ENCODE results near the gene PTPRN2.

Gene PTPRN2

DNA sequence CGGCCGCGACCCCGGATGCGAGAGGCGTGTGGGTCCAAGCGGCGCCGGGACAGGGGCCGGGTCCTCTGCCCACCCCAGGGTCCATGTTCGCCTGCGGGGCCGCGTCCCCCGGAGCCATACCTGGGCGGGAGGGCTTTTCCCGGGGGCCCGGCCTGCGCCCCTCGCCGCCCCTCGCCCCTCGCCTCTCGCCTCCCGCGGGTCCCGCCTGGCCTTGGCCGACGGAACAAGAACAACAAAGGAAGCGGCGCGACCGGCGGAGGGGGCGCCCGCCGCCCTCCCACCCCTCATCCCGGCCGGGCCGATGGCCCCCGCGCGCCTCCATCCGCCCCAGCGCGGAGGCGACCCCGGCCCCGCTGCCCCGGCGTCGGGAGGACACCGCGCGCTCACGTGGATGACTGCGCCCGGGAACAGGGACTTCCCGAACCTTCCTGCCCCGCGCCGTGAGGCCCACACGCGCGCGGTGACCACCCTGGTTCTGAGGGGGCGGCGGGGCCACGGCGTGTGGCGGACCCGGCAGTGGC is 902.7 kb downstream of the PTPRN2 start:
- Histone ChIP-seq H3K9me3 (ENCODE audit: control insufficient read depth in 5 of 5, low read length in 5 of 5) (no peaks in the 10 kb centered on the region), H3K27ac (ENCODE audit: low read depth, low read length) (no peak overlapping the region), H3K4me3 (ENCODE audit: low read depth in 1 of 5, low read length in 5 of 5) (no peak overlapping the region), H3K36me3 (ENCODE audit: control insufficient read depth in 5 of 5, insufficient read depth in 5 of 5, low read length in 5 of 5) (no peaks in the 10 kb centered on the region), H3K4me1 (ENCODE audit: control insufficient read depth in 5 of 5, insufficient read depth in 5 of 5, low read length in 5 of 5) (peaks cover 0 to 22% (median 19%) of the 10 kb centered on the region in 5 donors), H3K9ac (ENCODE audit: low read length in 5 of 5) (no peak overlapping the region), H3K27me3 (ENCODE audit: control insufficient read depth in 5 of 5, insufficient read depth in 4 of 5, low read length in 5 of 5) (peaks cover 50 to 79% (median 66%) of the 10 kb centered on the region in 5 donors)

DNA sequence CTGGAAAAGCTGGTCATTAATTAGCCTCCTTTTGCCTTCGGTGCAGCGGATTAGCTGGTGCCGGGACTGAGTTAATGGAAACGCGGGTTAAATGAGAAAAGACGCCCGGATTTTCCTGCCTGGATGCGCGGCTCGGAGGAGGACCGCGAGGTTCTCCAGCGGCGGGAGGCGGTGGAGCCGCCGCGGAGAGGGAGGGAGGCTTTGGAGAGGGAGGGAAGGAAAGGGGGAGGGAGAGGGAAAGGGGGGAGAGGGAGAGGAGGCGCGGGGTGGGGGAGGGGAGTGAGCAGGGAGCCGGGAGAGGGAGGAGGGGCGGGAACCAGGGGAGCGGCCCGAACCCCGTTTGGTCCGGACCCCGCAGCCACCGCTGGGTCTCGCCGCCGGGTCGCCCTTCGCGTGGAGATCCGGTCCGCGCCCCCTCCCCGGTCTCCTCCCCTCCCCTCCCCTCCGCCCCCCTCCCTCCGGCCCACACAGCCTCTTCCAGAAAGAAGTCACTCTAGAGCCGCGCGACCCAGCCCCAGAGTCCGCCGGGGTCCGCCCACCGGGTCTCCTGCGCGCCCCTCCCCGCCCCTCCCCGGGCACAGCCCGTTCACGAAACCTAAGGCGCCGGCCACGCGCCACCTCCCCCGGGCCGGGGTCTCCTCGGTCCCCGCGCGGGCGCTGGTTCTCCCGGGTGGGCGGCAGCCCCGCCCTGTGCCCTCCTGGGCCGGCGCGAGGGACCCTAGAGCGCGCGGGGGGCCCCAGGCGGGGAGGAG is 903.3 kb downstream of the PTPRN2 start:
- Histone ChIP-seq H3K36me3 (ENCODE audit: control insufficient read depth in 5 of 5, insufficient read depth in 5 of 5, low read length in 5 of 5) (no peaks in the 10 kb centered on the region), H3K27ac (ENCODE audit: low read depth, low read length) (no peak overlapping the region), H3K4me1 (ENCODE audit: control insufficient read depth in 5 of 5, insufficient read depth in 5 of 5, low read length in 5 of 5) (peaks cover 0 to 16% (median 13%) of the 10 kb centered on the region in 5 donors), H3K9ac (ENCODE audit: low read length in 5 of 5) (no peak overlapping the region), H3K9me3 (ENCODE audit: control insufficient read depth in 5 of 5, low read length in 5 of 5) (no peaks in the 10 kb centered on the region), H3K4me3 (ENCODE audit: low read depth in 1 of 5, low read length in 5 of 5) (peak overlapping the region in 2 of 5 donors; percentile 36 to 38), H3K27me3 (ENCODE audit: control insufficient read depth in 5 of 5, insufficient read depth in 4 of 5, low read length in 5 of 5) (peaks cover 48 to 76% (median 62%) of the 10 kb centered on the region in 5 donors)

DNA sequence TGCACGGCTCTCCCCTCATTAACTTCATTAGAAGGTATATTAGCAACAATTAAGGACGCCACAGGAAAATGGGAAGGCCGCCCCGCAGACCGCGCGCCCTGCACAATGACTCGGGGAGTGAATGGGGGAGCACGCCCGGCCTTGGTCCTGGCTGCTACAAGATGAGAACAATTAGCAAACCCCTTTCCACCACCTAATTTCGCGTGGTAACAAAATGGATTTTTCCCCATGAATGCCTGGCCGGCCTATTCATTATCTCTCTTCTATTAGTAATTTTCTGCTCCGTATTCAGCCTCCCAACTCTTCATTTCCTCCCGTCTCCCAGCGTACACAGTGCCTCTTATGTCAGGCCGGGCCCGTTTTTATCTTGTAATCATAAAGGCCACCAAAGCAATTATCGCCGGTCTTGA is 903.9 kb downstream of the PTPRN2 start:
- Histone ChIP-seq H3K27ac (ENCODE audit: low read depth, low read length) (no peak overlapping the region), H3K27me3 (ENCODE audit: control insufficient read depth in 5 of 5, insufficient read depth in 4 of 5, low read length in 5 of 5) (peaks cover 47 to 70% (median 57%) of the 10 kb centered on the region in 5 donors), H3K9ac (ENCODE audit: low read length in 5 of 5) (no peak overlapping the region), H3K4me1 (ENCODE audit: control insufficient read depth in 5 of 5, insufficient read depth in 5 of 5, low read length in 5 of 5) (peaks cover 0 to 12% (median 7%) of the 10 kb centered on the region in 5 donors), H3K36me3 (ENCODE audit: control insufficient read depth in 5 of 5, insufficient read depth in 5 of 5, low read length in 5 of 5) (no peaks in the 10 kb centered on the region), H3K9me3 (ENCODE audit: control insufficient read depth in 5 of 5, low read length in 5 of 5) (no peaks in the 10 kb centered on the region), H3K4me3 (ENCODE audit: low read depth in 1 of 5, low read length in 5 of 5) (peak overlapping the region in 2 of 5 donors; percentile 36 to 38)

DNA sequence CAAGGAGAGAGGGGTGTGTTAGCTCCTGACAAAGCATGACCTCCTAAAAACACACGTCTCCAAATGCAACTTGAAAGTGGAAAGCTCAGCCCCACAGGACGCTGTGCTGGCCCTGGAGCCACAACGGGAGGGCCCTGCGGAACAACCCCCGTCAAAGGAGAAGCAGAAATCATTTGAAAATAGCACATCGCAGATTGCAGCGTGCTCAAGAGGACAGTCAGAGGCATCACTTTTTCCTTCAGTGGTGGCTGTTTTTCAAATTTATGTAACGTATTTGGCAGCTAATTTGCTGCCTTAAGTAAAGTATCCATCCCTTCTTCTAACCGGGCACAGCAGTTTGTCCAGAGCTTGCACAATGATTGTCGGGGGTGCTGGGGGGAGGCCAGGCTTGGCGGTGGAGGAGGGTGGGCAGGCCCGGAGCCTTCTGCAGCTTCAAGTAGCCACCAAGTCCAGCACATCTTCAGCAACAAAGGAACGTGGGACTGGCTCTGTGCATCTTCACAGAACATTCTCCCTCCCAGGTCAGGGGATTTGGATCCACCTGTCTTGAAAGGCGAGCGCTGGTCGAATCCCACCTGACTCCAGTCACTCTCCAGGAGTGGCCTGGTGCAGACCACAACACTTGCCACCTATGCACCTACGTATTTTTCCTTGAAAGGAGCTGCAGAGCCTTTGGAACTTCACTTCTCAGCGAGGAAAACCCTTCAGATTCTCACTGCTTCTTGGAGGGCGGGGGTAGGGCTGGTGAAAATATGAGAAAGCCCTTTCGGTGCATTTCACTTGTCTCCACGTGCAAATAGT is 904.5 kb downstream of the PTPRN2 start:
- Histone ChIP-seq H3K9ac (ENCODE audit: low read length in 5 of 5) (no peak overlapping the region), H3K4me3 (ENCODE audit: low read depth in 1 of 5, low read length in 5 of 5) (no peak overlapping the region), H3K27me3 (ENCODE audit: control insufficient read depth in 5 of 5, insufficient read depth in 4 of 5, low read length in 5 of 5) (peaks cover 48 to 69% (median 58%) of the 10 kb centered on the region in 5 donors), H3K4me1 (ENCODE audit: control insufficient read depth in 5 of 5, insufficient read depth in 5 of 5, low read length in 5 of 5) (peaks cover 2 to 12% (median 7%) of the 10 kb centered on the region in 5 donors), H3K27ac (ENCODE audit: low read depth, low read length) (no peak overlapping the region), H3K9me3 (ENCODE audit: control insufficient read depth in 5 of 5, low read length in 5 of 5) (no peaks in the 10 kb centered on the region), H3K36me3 (ENCODE audit: control insufficient read depth in 5 of 5, insufficient read depth in 5 of 5, low read length in 5 of 5) (no peaks in the 10 kb centered on the region)

DNA sequence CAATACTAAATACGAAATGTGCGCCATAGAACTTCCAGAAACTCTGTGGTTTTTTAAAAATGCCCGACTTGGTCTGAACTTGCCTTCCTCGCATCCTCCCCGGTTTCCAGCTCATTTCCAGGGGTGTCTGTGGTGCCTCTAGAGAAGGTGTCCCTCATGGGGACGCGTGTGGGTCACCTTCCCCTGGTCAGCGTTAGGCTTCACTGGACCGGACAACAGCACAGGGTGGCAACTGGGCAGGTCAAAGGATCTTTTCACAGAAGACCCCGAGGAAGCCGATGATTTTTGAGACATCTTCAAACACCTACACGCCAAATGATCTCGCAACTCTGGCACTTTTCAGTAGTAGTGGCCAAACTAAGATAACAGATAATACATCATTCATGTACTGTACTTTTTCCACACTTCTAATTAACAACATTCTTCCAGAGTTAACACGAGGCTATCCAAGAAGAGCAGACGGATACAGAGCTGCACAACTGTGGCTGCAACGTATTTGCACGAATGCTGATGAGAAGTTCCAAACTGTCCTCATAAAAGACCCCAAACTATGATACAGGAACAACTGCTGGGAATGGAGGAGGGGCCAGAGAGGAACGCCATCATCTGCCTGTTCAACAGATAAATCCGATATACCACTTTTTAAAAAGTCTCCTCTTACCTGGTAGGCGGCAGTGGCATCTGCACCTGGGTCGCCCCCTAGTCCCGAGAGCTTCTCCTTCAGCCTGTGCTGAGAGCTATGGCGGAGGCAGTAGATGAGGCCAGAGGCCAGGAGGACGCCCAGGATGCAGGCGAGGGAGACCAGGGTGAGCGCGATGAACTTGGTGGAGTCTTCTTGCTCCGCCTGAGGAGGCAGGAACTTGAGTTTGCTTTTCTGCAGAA is 905.3 kb downstream of the PTPRN2 start:
- Histone ChIP-seq H3K9ac (ENCODE audit: low read length in 5 of 5) (no peak overlapping the region), H3K27ac (ENCODE audit: low read depth, low read length) (no peak overlapping the region), H3K4me1 (ENCODE audit: control insufficient read depth in 5 of 5, insufficient read depth in 5 of 5, low read length in 5 of 5) (peaks cover 2 to 18% (median 7%) of the 10 kb centered on the region in 5 donors), H3K9me3 (ENCODE audit: control insufficient read depth in 5 of 5, low read length in 5 of 5) (no peaks in the 10 kb centered on the region), H3K27me3 (ENCODE audit: control insufficient read depth in 5 of 5, insufficient read depth in 4 of 5, low read length in 5 of 5) (peaks cover 46 to 64% (median 53%) of the 10 kb centered on the region in 5 donors), H3K4me3 (ENCODE audit: low read depth in 1 of 5, low read length in 5 of 5) (no peak overlapping the region), H3K36me3 (ENCODE audit: control insufficient read depth in 5 of 5, insufficient read depth in 5 of 5, low read length in 5 of 5) (no peaks in the 10 kb centered on the region)

DNA sequence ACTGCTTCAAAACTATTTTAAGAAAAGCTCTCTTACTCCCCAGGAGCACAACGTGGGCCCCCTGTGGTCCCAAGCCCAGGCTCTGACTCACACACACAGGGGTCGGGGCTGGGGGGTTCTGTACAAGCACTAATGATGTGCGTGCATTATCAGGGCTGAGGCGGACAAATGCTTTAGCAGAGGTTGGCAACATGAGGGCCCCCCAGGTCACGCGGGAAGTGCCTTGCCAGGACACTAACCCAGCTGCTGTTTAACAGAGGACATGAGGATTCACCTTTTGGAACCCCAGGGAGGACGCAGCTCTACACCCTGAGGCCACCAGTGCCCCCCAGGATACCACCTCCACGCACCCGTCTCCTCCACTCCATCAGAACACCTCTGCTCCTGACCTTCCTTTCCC is 908.0 kb downstream of the PTPRN2 start:
- Histone ChIP-seq H3K4me3 (ENCODE audit: low read depth in 1 of 5, low read length in 5 of 5) (no peak overlapping the region), H3K27me3 (ENCODE audit: control insufficient read depth in 5 of 5, insufficient read depth in 4 of 5, low read length in 5 of 5) (peaks cover 37 to 62% (median 48%) of the 10 kb centered on the region in 5 donors), H3K9me3 (ENCODE audit: control insufficient read depth in 5 of 5, low read length in 5 of 5) (no peaks in the 10 kb centered on the region), H3K36me3 (ENCODE audit: control insufficient read depth in 5 of 5, insufficient read depth in 5 of 5, low read length in 5 of 5) (no peaks in the 10 kb centered on the region), H3K4me1 (ENCODE audit: control insufficient read depth in 5 of 5, insufficient read depth in 5 of 5, low read length in 5 of 5) (peaks cover 2 to 28% (median 7%) of the 10 kb centered on the region in 5 donors), H3K9ac (ENCODE audit: low read length in 5 of 5) (no peak overlapping the region), H3K27ac (ENCODE audit: low read depth, low read length) (no peak overlapping the region)

DNA sequence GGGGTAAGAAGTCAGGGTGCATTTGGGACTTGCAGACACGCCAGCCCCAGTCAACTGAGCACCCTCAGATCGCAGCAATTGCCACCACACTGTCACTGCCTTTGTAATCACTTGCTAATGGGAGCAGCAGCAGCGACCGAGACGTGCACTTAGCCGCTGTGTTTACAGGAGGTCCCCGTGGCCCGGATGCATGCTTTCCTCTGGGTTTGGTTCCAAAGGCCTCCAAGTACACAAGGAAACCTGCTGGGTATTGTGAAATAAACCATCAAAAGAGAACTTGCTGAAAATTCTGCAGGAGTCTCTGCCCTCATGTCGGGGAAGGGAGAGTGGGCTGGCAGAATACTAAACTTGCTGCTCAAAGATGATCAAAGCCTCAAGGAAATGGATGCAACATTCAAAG is 909.1 kb downstream of the PTPRN2 start:
- Histone ChIP-seq H3K9me3 (ENCODE audit: control insufficient read depth in 5 of 5, low read length in 5 of 5) (no peaks in the 10 kb centered on the region), H3K27me3 (ENCODE audit: control insufficient read depth in 5 of 5, insufficient read depth in 4 of 5, low read length in 5 of 5) (peaks cover 31 to 65% (median 42%) of the 10 kb centered on the region in 5 donors), H3K9ac (ENCODE audit: low read length in 5 of 5) (no peak overlapping the region), H3K4me1 (ENCODE audit: control insufficient read depth in 5 of 5, insufficient read depth in 5 of 5, low read length in 5 of 5) (peaks cover 2 to 24% (median 5%) of the 10 kb centered on the region in 5 donors), H3K4me3 (ENCODE audit: low read depth in 1 of 5, low read length in 5 of 5) (no peak overlapping the region), H3K27ac (ENCODE audit: low read depth, low read length) (no peak overlapping the region), H3K36me3 (ENCODE audit: control insufficient read depth in 5 of 5, insufficient read depth in 5 of 5, low read length in 5 of 5) (no peaks in the 10 kb centered on the region)

DNA sequence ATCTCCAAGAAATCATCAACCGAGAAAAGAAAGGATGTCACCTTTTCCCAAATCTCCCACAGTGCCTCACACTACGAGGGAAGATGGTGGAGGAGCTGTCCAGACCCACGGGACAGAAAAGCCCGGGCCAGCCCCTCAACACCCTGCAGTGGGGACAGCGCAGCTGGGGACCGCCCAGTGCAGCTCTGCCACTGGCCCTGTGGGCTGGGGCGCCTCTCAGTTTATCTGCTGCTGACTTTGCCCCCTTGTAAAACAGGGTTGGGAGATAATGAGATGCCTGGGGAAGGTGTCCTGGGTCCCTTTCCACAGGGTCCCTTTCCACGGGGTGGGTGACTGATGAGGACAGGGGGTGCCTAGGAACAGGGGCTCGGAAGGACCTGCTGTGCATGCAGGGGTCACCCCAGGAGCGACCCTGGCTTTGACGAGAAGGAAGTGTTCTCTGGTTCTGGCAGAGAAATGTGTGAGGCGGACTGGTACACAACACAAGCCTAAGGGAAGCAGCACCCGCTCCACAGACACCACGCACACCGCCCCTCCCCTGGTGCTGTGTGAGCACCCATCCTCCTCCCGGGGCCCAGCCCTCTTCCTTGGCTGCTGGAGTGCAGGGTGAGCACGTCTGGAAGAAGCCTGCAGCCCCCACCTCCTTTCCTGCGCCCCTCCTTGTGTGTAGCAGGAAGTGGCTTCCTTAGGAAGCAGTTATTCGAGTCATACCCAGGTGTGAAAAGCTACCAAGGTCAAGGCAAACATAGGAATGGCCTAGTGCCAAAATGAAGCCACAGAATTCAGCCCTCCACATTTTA is 911.0 kb downstream of the PTPRN2 start:
- H3K9me3 ChIP-seq (ENCODE audit: control insufficient read depth in 5 of 5, low read length in 5 of 5), result no peaks in the 10 kb centered on the region
- H3K27me3 ChIP-seq (ENCODE audit: control insufficient read depth in 5 of 5, insufficient read depth in 4 of 5, low read length in 5 of 5), result peaks cover 14 to 46% (median 29%) of the 10 kb centered on the region in 5 donors
- no peak overlapping the region for H3K27ac ChIP-seq (ENCODE audit: low read depth, low read length)
- H3K4me3 ChIP-seq (ENCODE audit: low read depth in 1 of 5, low read length in 5 of 5), result no peak overlapping the region
- peaks cover 2 to 24% (median 5%) of the 10 kb centered on the region in 5 donors for H3K4me1 ChIP-seq (ENCODE audit: control insufficient read depth in 5 of 5, insufficient read depth in 5 of 5, low read length in 5 of 5)
- no peak overlapping the region for H3K9ac ChIP-seq (ENCODE audit: low read length in 5 of 5)
- no peaks in the 10 kb centered on the region for H3K36me3 ChIP-seq (ENCODE audit: control insufficient read depth in 5 of 5, insufficient read depth in 5 of 5, low read length in 5 of 5)

DNA sequence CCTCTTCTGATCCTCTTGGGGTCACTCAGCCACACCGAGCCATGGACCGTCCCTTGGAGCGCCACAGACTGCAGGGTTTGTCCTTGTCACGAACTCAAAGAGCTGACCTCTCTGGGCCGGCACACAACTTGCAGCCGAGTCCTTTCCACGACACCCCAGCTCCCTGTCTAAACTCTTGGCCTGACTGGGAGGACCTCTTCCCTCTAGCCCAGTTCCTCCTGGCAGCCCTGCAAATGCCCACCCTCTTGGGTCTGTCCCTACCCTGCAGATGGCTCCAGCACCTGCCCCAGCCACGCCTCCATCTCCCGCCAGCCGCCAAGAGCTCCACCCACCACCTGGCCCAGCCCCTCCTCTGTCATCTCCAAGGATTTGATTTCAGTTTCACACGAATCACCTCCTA is 911.6 kb downstream of the PTPRN2 start:
- Histone ChIP-seq H3K4me3 (ENCODE audit: low read depth in 1 of 5, low read length in 5 of 5) (no peak overlapping the region), H3K36me3 (ENCODE audit: control insufficient read depth in 5 of 5, insufficient read depth in 5 of 5, low read length in 5 of 5) (no peaks in the 10 kb centered on the region), H3K9ac (ENCODE audit: low read length in 5 of 5) (no peak overlapping the region), H3K27me3 (ENCODE audit: control insufficient read depth in 5 of 5, insufficient read depth in 4 of 5, low read length in 5 of 5) (peaks cover 13 to 45% (median 29%) of the 10 kb centered on the region in 5 donors), H3K27ac (ENCODE audit: low read depth, low read length) (no peak overlapping the region), H3K9me3 (ENCODE audit: control insufficient read depth in 5 of 5, low read length in 5 of 5) (no peaks in the 10 kb centered on the region), H3K4me1 (ENCODE audit: control insufficient read depth in 5 of 5, insufficient read depth in 5 of 5, low read length in 5 of 5) (peaks cover 0 to 24% (median 0%) of the 10 kb centered on the region in 5 donors)
